Endothelial cell of umbilical vein (primary cell): ENCODE measurements around the gene GDI2. TPM values are rescaled to one million over a fixed set of nuclear protein-coding genes. Genes with fewer than 3 reads are reported as not detected.
"Not testable (repeated sequence)": the region's sequence is repeated elsewhere in the genome, so short reads cannot be mapped to it uniquely, and the experiment has no call there.

Experiments used
- BruUV-seq: library from RNA; stranded (reverse); fragments of 400-500 nt; replicated peaks from 2 replicates; lab custom pipeline; 2021; lab: Mats Ljungman, UMichigan
- CTCF ChIA-PET: fragments of 300-600, 350-600 bp; sonication (Branson Sonifier 250); formaldehyde crosslinking; loops from one replicate; lab custom pipeline; 2021; ENCODE audit warnings: antibody characterized with exemption, inconsistent platforms; lab: Charles Lee
- POLR2A ChIA-PET: fragments of 300-600, 350-600 bp; sonication (Branson Sonifier 250); formaldehyde crosslinking; loops from one replicate; lab custom pipeline; 2021; ENCODE audit warnings: antibody characterized with exemption, inconsistent platforms; lab: Charles Lee
- DNase-seq: peaks from one replicate; pipeline ENCODE4 v3.0.0-alpha.2; 2011; ENCODE audit warnings: low read depth, low spot score
- FAIRE-seq: peaks from 2 replicates; lab custom pipeline; 2011; peaks lifted over from hg19 to GRCh38; lab: Jason Lieb, UNC
- H2AFZ ChIP-seq: 2 replicates; pipeline ENCODE4 v1.6.0; 2012; ENCODE audit warnings: low read depth, low read length, control low read depth, inconsistent platforms
- H3K27ac ChIP-seq: 2 replicates; pipeline ENCODE4 v1.5.1; 2011; ENCODE audit warnings: low read depth, mild to moderate bottlenecking, control low read depth, low read length, moderate library complexity; ENCODE audit not compliant: insufficient read depth
- H3K27me3 ChIP-seq, 2 experiments: 2 replicates each; pipeline versions ENCODE4 v1.6.0 to v1.6.1; 2011; ENCODE audit warnings: low read length in 2 of 2, mixed read lengths in 1 of 2; ENCODE audit not compliant: control insufficient read depth in 2 of 2, insufficient read depth in 2 of 2
- H3K36me3 ChIP-seq, 2 experiments: 2 replicates in 1 of 2; 3 replicates in 1 of 2; pipeline ENCODE4 v1.5.1; 2011; ENCODE audit warnings: low read length in 2 of 2, mild to moderate bottlenecking in 1 of 2, moderate library complexity in 1 of 2; ENCODE audit not compliant: control insufficient read depth in 2 of 2, insufficient read depth in 2 of 2; ENCODE audit errors: extremely low read depth in 1 of 2
- H3K4me1 ChIP-seq: 3 replicates; pipeline ENCODE4 v1.5.1; 2011; ENCODE audit warnings: mild to moderate bottlenecking, low read length; ENCODE audit not compliant: control insufficient read depth, insufficient read depth; ENCODE audit errors: extremely low read depth
- H3K4me2 ChIP-seq: 2 replicates; pipeline ENCODE4 v1.6.1; 2011; ENCODE audit warnings: low read length, control low read depth, mixed read lengths; ENCODE audit not compliant: insufficient read depth
- H3K4me3 ChIP-seq, 3 experiments: fragments of 200-600 bp in 1 of 3; sonication (generic), shearing (Covaris generic) in 1 of 3; replicated peaks in 1 of 3; 2 replicates each; pipeline ENCODE4 v1.5.1; 2011 to 2016; ENCODE audit warnings: control low read depth in 3 of 3, low read length in 3 of 3, mild to moderate bottlenecking in 2 of 3, inconsistent platforms in 1 of 3, low read depth in 1 of 3, moderate library complexity in 1 of 3; ENCODE audit not compliant: insufficient read depth in 1 of 3
- H3K79me2 ChIP-seq: 2 replicates; pipeline ENCODE4 v1.6.0; 2012; ENCODE audit warnings: low read length, inconsistent platforms; ENCODE audit not compliant: control insufficient read depth, insufficient read depth
- H3K9ac ChIP-seq: replicated peaks from 2 replicates; pipeline ENCODE3; 2011; ENCODE audit warnings: low read length, control low read depth; ENCODE audit not compliant: insufficient read depth; ENCODE audit errors: extremely low read depth
- H3K9me1 ChIP-seq: replicated peaks from 3 replicates; pipeline ENCODE4 v1.6.0; 2011; ENCODE audit warnings: mild to moderate bottlenecking, low read length; ENCODE audit not compliant: control insufficient read depth, insufficient read depth; ENCODE audit errors: extremely low read depth
- H3K9me3 ChIP-seq: replicated peaks from 2 replicates; pipeline ENCODE4 v1.5.1; 2012; ENCODE audit warnings: low read length, inconsistent platforms; ENCODE audit not compliant: control insufficient read depth, insufficient read depth
- H4K20me1 ChIP-seq: replicated peaks from 2 replicates; pipeline ENCODE3; 2011; ENCODE audit warnings: mild to moderate bottlenecking, low read length; ENCODE audit not compliant: control insufficient read depth, insufficient read depth; ENCODE audit errors: extremely low read depth
- CTCF ChIP-seq, 2 donors: IDR thresholded peaks; 1 replicate in 1 of 2; 2 replicates in 1 of 2; pipeline ENCODE4 v1.5.1; 2011; ENCODE audit warnings: low read length in 2 of 2, mild to moderate bottlenecking in 2 of 2, moderate library complexity in 2 of 2, control low read depth in 1 of 2, inconsistent platforms in 1 of 2, low read depth in 1 of 2; ENCODE audit not compliant: insufficient read depth in 1 of 2; ENCODE audit errors: extremely low read depth in 1 of 2
- EZH2 ChIP-seq: IDR thresholded peaks from 2 replicates; pipeline ENCODE4 v1.6.1; 2012; ENCODE audit warnings: borderline replicate concordance, low read depth, mild to moderate bottlenecking, moderate library complexity, low read length, inconsistent platforms; ENCODE audit not compliant: severe bottlenecking
- FOS ChIP-seq: IDR thresholded peaks from 2 replicates; pipeline ENCODE4 v1.6.1; 2011; ENCODE audit warnings: mild to moderate bottlenecking, low read length, moderate library complexity, borderline replicate concordance; ENCODE audit not compliant: insufficient read depth
- GATA2 ChIP-seq: IDR thresholded peaks from 2 replicates; pipeline ENCODE4 v1.7.0; 2011; ENCODE audit warnings: low read depth, mild to moderate bottlenecking, moderate library complexity, mixed read lengths, low read length; ENCODE audit not compliant: insufficient read length, insufficient read depth
- JUN ChIP-seq: IDR thresholded peaks from 2 replicates; pipeline ENCODE4 v1.6.1; 2011; ENCODE audit warnings: borderline replicate concordance, low read depth; ENCODE audit not compliant: insufficient read length, insufficient read depth
- MAX ChIP-seq: IDR thresholded peaks from 2 replicates; pipeline ENCODE4 v1.6.1; 2011; ENCODE audit not compliant: insufficient read depth, insufficient read length
- MYC ChIP-seq: IDR thresholded peaks from one replicate; pipeline ENCODE4 v1.6.1; 2011; ENCODE audit warnings: mild to moderate bottlenecking, low read depth, low read length
- POLR2A ChIP-seq: IDR thresholded peaks from 2 replicates; pipeline ENCODE4 v1.6.1; 2012; ENCODE audit warnings: low read depth, mild to moderate bottlenecking, control low read depth, low read length
- POLR2AphosphoS5 ChIP-seq: IDR thresholded peaks from 2 replicates; pipeline ENCODE4 v1.6.1; 2012; ENCODE audit warnings: low read depth, mild to moderate bottlenecking, control low read depth, low read length, moderate library complexity; ENCODE audit not compliant: insufficient read depth
- dilution Hi-C: fragments of 300-500 bp; cut with MboI; formaldehyde crosslinking; loops from one replicate; pipeline ENCODE4 v1.15.0; 2019; ENCODE audit warnings: low sequenced_read_pairs; ENCODE audit not compliant: extremely low pct_ligation_motif_present
- intact Hi-C: fragments of 100-400 bp; cut with micrococcal nuclease; formaldehyde crosslinking; loops from one replicate; pipeline ENCODE4 v1.10.0; 2022
- polyA plus RNA-seq, 4 experiments: library from polyadenylated mRNA; depleted of rRNA in 3 of 4; stranded (reverse) in 3 of 4; unstranded in 1 of 4; fragments of >200 nt; gene quantifications; 2 replicates each; pipeline versions ENCODE4 v1.2.1 to v1.2.3, GENCODE V29; 2011 to 2012; ENCODE audit warnings: missing spikeins in 1 of 4
- total RNA-seq: library from RNA; stranded (reverse); gene quantifications from 2 replicates; pipeline ENCODE4 v1.2.3, GENCODE V29; 2021

The GDI2 gene
- total and polyA plus RNA-seq, 2 donors (not counting 3 experiments of a cell fraction or from before 2014, with no cell fraction given): 154 to 307 TPM

- peaks cover 89% of the 10 kb centered on the region for H3K79me2 ChIP-seq
- peak overlapping the region in 1 of 3 experiments; percentile 100 for H3K4me3 ChIP-seq
- CTCF ChIA-PET: interaction anchor here (0.6 to 1.5 kb wide), 5 partner anchors 18 to 184 kb away, joined by 3 to 6 read pairs (median 3); no protein-coding TSS in a partner anchor
- H3K9ac ChIP-seq: peak overlapping the region; percentile 25
- H3K27me3 ChIP-seq: no peaks in the 10 kb centered on the region
- POLR2A ChIA-PET: interaction anchor here (0.6 to 1.0 kb wide), 2 partner anchors 135 to 363 kb away, joined by 3 to 5 read pairs; no protein-coding TSS in a partner anchor
- intact Hi-C loops (loop anchor here (10.0 kb wide), 1 partner anchor 165 kb away; the partner anchor contains the start of gene IL15RA), dilution Hi-C loops (no loop called here)
- TF ChIP-seq CTCF (IDR thresholded peaks at IDR 0.05; ENCODE audit: extremely low read depth in 1 of 2, insufficient read depth in 1 of 2, low read depth in 1 of 2, low read length in 2 of 2) (no peak), FOS (no peak), EZH2 (no peak), POLR2A (no peak), MAX (no peak), JUN (no peak), POLR2AphosphoS5 (no peak), MYC (no peak), GATA2 (no peak)
- peak overlapping the region; percentile 98 for H3K4me2 ChIP-seq
- H2AFZ ChIP-seq: no peak overlapping the region
- peaks cover 39% of the 10 kb centered on the region for H3K4me1 ChIP-seq
- peak overlapping the region; percentile 21 for H3K27ac ChIP-seq
- FAIRE-seq (no peak), DNase-seq (peak; percentile 28)
- peaks cover 0 to 2% of the 10 kb centered on the region in 2 experiments for H3K36me3 ChIP-seq
- no TSS peak for BruUV-seq
- no peaks in the 10 kb centered on the region for H3K9me1 ChIP-seq
- H3K9me3 ChIP-seq: no peaks in the 10 kb centered on the region
- H4K20me1 ChIP-seq: peaks cover 15% of the 10 kb centered on the region
Observed at GRCh38 chr10:5809527-5810154, 3.6 kb downstream of the GDI2 start.

GRCh38 chr10:5808783-5809392, 4.3 kb downstream of the GDI2 start:
- intact Hi-C loops, H3K9ac ChIP-seq, FAIRE-seq, H3K9me1 ChIP-seq, DNase-seq, H3K36me3 ChIP-seq, H3K27me3 ChIP-seq, dilution Hi-C loops, BruUV-seq, H2AFZ ChIP-seq, H3K9me3 ChIP-seq: not testable (repeated sequence)
- Histone ChIP-seq H3K4me1 (peaks cover 33% of the 10 kb centered on the region), H3K27ac (peak overlapping the region; percentile 21), H4K20me1 (peaks cover 18% of the 10 kb centered on the region), H3K79me2 (peaks cover 93% of the 10 kb centered on the region), H3K4me2 (peak overlapping the region; percentile 98), H3K4me3 (peak overlapping the region in 1 of 3 experiments; percentile 100)
- POLR2A ChIA-PET: interaction anchor here (0.6 to 0.7 kb wide), 2 partner anchors 136 to 334 kb away, joined by 4 to 5 read pairs; no protein-coding TSS in a partner anchor
- CTCF ChIA-PET: interaction anchor here (0.6 to 1.3 kb wide), 3 partner anchors 65 to 185 kb away, joined by 3 read pairs; no protein-coding TSS in a partner anchor
